ENCODE results near the gene CHRNA3. TPM values are rescaled to one million over a fixed set of nuclear protein-coding genes. Genes with fewer than 3 reads are reported as not detected.

CHRNA3 gene
- total RNA-seq, 4 donors from 2014 or later = 0.27 to 0.93 TPM; not detected in 2

GRCh38 chr15:78626381-78626995 is 5.7 kb upstream of the CHRNA3 start:
- intact Hi-C loops (cut with DNase I) = no loop called here
- 66 to 69% methylated on average over 6 of the region's 6 CpGs for WGBS, 2 donors
- no peaks in the 10 kb centered on the region for H3K9me3 ChIP-seq
- DNase-seq = no peak
- TF ChIP-seq CTCF (IDR thresholded peaks at IDR 0.05) = no peak
- no peak for TF ChIP-seq POLR2A (IDR thresholded peaks at IDR 0.05)
- peaks cover 10 to 19% of the 10 kb centered on the region in 2 donors for H3K4me1 ChIP-seq
- no peak overlapping the region for H3K4me3 ChIP-seq (replicated peaks in 1 of 3)
- no peaks in the 10 kb centered on the region for H3K27me3 ChIP-seq
- H3K36me3 ChIP-seq = no peaks in the 10 kb centered on the region
- H3K27ac ChIP-seq = no peak overlapping the region

GRCh38 chr15:78625606-78626280 is 4.9 kb upstream of the CHRNA3 start:
- intact Hi-C loops (cut with DNase I) = no loop called here
- WGBS, 2 donors = 51 to 52% methylated on average over 7 to 12 of the region's 12 CpGs
- H3K4me1 ChIP-seq = peaks cover 10 to 22% of the 10 kb centered on the region in 2 donors
- H3K36me3 ChIP-seq = no peaks in the 10 kb centered on the region
- peak; percentile 57 to 61 for DNase-seq
- no peak for TF ChIP-seq POLR2A (IDR thresholded peaks at IDR 0.05)
- no peak for TF ChIP-seq CTCF (IDR thresholded peaks at IDR 0.05)
- no peak overlapping the region for H3K27ac ChIP-seq
- H3K9me3 ChIP-seq = no peaks in the 10 kb centered on the region
- H3K4me3 ChIP-seq (replicated peaks in 1 of 3) = no peak overlapping the region
- H3K27me3 ChIP-seq = no peaks in the 10 kb centered on the region

- Histone ChIP-seq H3K36me3 (no peaks in the 10 kb centered on the region), H3K27ac (no peak overlapping the region), H3K27me3 (peaks cover 4% of the 10 kb centered on the region), H3K4me3 (replicated peaks in 1 of 3) (no peak overlapping the region), H3K4me1 (peaks cover 15 to 30% of the 10 kb centered on the region in 2 donors), H3K9me3 (no peaks in the 10 kb centered on the region)
- intact Hi-C loops (cut with DNase I) = no loop called here
- no peak for DNase-seq
- WGBS, 2 donors = 78 to 91% methylated on average over 14 to 17 of the region's 17 CpGs
- TF ChIP-seq POLR2A (IDR thresholded peaks at IDR 0.05) = no peak
- no peak for TF ChIP-seq CTCF (IDR thresholded peaks at IDR 0.05)
These were observed 4.1 kb upstream of the CHRNA3 start for GRCh38 chr15:78624651-78625590.

- intact Hi-C loops (cut with DNase I) = no loop called here
- Histone ChIP-seq H3K4me1 (peaks cover 16 to 32% of the 10 kb centered on the region in 2 donors), H3K27me3 (peaks cover 9% of the 10 kb centered on the region), H3K36me3 (no peaks in the 10 kb centered on the region), H3K4me3 (replicated peaks in 1 of 3) (no peak overlapping the region), H3K9me3 (no peaks in the 10 kb centered on the region), H3K27ac (no peak overlapping the region)
- no peak for DNase-seq
- 88 to 95% methylated on average over 7 of the region's 7 CpGs for WGBS, 2 donors
- TF ChIP-seq POLR2A (IDR thresholded peaks at IDR 0.05) (no peak), CTCF (IDR thresholded peaks at IDR 0.05) (no peak)
These were observed 3.1 kb upstream of the CHRNA3 start for GRCh38 chr15:78623786-78624497.
